ENCODE results near the gene NSRP1. TPM values are rescaled to one million over a fixed set of nuclear protein-coding genes. Genes with fewer than 3 reads are reported as not detected.

Gene NSRP1
- total RNA-seq, 2 experiments from 2014 or later = 23.8 to 25.2 TPM

DNA sequence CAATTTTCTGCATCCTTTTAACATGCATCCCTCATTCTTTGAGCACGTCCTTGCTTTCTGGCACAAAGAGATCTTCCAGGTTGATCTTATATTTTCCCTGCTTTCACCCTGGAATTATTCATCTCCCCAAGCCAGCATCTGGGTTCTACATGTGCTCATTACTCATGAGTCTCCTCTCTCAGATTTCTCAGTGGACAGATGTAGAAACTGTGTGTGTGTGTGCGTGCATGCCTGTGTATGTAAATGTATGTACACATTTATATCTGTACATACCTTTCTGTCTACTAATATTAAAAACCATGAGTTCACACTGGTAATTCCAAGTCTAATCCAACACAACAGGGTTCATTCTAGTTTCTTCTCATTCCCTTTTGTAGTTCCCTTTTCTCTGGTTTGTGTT, 41.9 kb upstream of the NSRP1 start:
- no peak for ATAC-seq (ENCODE audit: poor library complexity)
- intact Hi-C loops (cut with DNase I, micrococcal nuclease) = no loop called here
- no peaks in the 10 kb centered on the region for H3K36me3 Mint-ChIP-seq (ENCODE audit: low read depth)
- TF ChIP-seq, protein P1, sequence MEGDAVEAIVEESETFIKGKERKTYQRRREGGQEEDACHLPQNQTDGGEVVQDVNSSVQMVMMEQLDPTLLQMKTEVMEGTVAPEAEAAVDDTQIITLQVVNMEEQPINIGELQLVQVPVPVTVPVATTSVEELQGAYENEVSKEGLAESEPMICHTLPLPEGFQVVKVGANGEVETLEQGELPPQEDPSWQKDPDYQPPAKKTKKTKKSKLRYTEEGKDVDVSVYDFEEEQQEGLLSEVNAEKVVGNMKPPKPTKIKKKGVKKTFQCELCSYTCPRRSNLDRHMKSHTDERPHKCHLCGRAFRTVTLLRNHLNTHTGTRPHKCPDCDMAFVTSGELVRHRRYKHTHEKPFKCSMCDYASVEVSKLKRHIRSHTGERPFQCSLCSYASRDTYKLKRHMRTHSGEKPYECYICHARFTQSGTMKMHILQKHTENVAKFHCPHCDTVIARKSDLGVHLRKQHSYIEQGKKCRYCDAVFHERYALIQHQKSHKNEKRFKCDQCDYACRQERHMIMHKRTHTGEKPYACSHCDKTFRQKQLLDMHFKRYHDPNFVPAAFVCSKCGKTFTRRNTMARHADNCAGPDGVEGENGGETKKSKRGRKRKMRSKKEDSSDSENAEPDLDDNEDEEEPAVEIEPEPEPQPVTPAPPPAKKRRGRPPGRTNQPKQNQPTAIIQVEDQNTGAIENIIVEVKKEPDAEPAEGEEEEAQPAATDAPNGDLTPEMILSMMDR (IDR thresholded peaks at IDR 0.05) = no peak
- H3K9me3 Mint-ChIP-seq = no peaks in the 10 kb centered on the region
- no peaks in the 10 kb centered on the region for H3K4me1 Mint-ChIP-seq (ENCODE audit: low read depth)
- no peak for DNase-seq
- Histone ChIP-seq H3K27me3 (ENCODE audit: control insufficient read depth in 1 of 2, insufficient read depth in 2 of 2, low read length in 2 of 2) (no peaks in the 10 kb centered on the region), H3K4me3 (ENCODE audit: low read length) (no peak overlapping the region), H3K27ac (ENCODE audit: low read depth in 1 of 2, low read length in 2 of 2) (no peak overlapping the region), H3K36me3 (ENCODE audit: insufficient read depth, low read length) (no peaks in the 10 kb centered on the region), H3K9me3 (ENCODE audit: control insufficient read depth in 1 of 2, insufficient read depth in 1 of 2, low read length in 2 of 2) (peaks cover 0 to 2% of the 10 kb centered on the region in 2 experiments), H3K4me1 (ENCODE audit: insufficient read depth, low read length) (no peaks in the 10 kb centered on the region)
- H3K4me3 Mint-ChIP-seq = no peak overlapping the region
- CTCF ChIA-PET = no interaction called here
- no peaks in the 10 kb centered on the region for H3K27me3 Mint-ChIP-seq
- no peak overlapping the region for H3K27ac Mint-ChIP-seq
- POLR2A ChIA-PET = no interaction called here

DNA sequence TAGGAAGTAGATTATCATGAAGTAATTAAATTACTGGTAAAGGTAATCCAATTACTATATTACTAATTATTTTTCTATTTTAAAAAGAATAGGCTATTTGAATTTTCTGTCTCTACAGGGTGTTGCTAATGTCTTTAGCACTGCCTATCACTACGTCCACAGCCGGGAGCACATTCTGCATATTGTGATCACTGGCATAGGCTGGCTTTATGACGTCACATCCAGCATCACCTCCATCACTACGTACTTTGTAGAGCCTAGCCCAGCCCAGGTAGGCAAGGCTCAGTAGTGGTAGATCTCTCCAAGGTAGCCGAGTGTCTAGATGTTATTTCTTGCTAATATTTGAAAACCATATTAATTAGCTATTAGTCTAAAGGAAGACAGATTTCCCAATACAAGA, 33.8 kb upstream of the NSRP1 start:
- Histone ChIP-seq H3K36me3 (ENCODE audit: insufficient read depth, low read length) (no peaks in the 10 kb centered on the region), H3K27ac (ENCODE audit: low read depth in 1 of 2, low read length in 2 of 2) (no peak overlapping the region), H3K27me3 (ENCODE audit: control insufficient read depth in 1 of 2, insufficient read depth in 2 of 2, low read length in 2 of 2) (peaks cover 0 to 2% of the 10 kb centered on the region in 2 experiments), H3K4me1 (ENCODE audit: insufficient read depth, low read length) (no peaks in the 10 kb centered on the region), H3K4me3 (ENCODE audit: low read length) (no peak overlapping the region), H3K9me3 (ENCODE audit: control insufficient read depth in 1 of 2, insufficient read depth in 1 of 2, low read length in 2 of 2) (peaks cover 0 to 3% of the 10 kb centered on the region in 2 experiments)
- ChIA-PET CTCF (no interaction called here), POLR2A (interaction anchor here (0.6 kb wide), 1 partner anchor 76 kb away, joined by 3 read pairs; no protein-coding TSS in a partner anchor)
- no peaks in the 10 kb centered on the region for H3K9me3 Mint-ChIP-seq
- no peak overlapping the region for H3K4me3 Mint-ChIP-seq
- intact Hi-C loops (cut with DNase I, micrococcal nuclease) = no loop called here
- no peak for DNase-seq
- H3K4me1 Mint-ChIP-seq (ENCODE audit: low read depth) = no peaks in the 10 kb centered on the region
- ATAC-seq (ENCODE audit: poor library complexity) = no peak
- H3K27ac Mint-ChIP-seq = no peak overlapping the region
- H3K27me3 Mint-ChIP-seq = no peaks in the 10 kb centered on the region
- TF ChIP-seq, protein P1 (IDR thresholded peaks at IDR 0.05) = no peak
- H3K36me3 Mint-ChIP-seq (ENCODE audit: low read depth) = no peaks in the 10 kb centered on the region

DNA sequence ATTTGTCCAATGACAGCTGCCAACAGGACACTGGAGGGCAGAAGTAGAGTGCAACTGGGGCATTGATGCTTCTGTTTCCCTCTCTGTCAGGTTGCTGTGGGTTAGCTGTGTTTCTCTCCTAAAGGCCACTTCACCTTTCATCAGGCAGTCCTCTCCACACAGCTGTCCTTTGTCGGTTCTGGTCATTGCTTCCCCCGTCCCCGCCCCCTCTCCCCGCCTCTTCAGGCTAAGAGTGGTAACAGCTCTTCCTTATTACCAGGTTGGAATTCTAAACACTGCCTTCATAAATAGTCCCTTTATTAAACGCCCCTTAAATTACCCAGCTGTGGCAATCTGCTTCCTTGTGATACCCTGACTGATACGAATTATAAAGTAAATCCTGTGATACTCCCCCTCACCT, 31.8 kb upstream of the NSRP1 start:
- Mint-ChIP-seq H3K27ac (no peak overlapping the region), H3K9me3 (no peaks in the 10 kb centered on the region), H3K4me1 (ENCODE audit: low read depth) (no peaks in the 10 kb centered on the region), H3K4me3 (no peak overlapping the region), H3K27me3 (peaks cover 4% of the 10 kb centered on the region), H3K36me3 (ENCODE audit: low read depth) (no peaks in the 10 kb centered on the region)
- ChIA-PET CTCF (interaction anchor here (1.7 kb wide), 1 partner anchor 8 kb away, joined by 5 read pairs; no protein-coding TSS in a partner anchor), POLR2A (interaction anchor here (0.7 kb wide), 1 partner anchor 8 kb away, joined by 4 read pairs; no protein-coding TSS in a partner anchor)
- intact Hi-C loops (cut with DNase I, micrococcal nuclease) = no loop called here
- Histone ChIP-seq H3K4me1 (ENCODE audit: insufficient read depth, low read length) (no peaks in the 10 kb centered on the region), H3K27ac (ENCODE audit: low read depth in 1 of 2, low read length in 2 of 2) (no peak overlapping the region), H3K9me3 (ENCODE audit: control insufficient read depth in 1 of 2, insufficient read depth in 1 of 2, low read length in 2 of 2) (peaks cover 0 to 3% of the 10 kb centered on the region in 2 experiments), H3K36me3 (ENCODE audit: insufficient read depth, low read length) (no peaks in the 10 kb centered on the region), H3K4me3 (ENCODE audit: low read length) (no peak overlapping the region), H3K27me3 (ENCODE audit: control insufficient read depth in 1 of 2, insufficient read depth in 2 of 2, low read length in 2 of 2) (peaks cover 0 to 5% of the 10 kb centered on the region in 2 experiments)
- TF ChIP-seq, protein P1 (IDR thresholded peaks at IDR 0.05) = no peak
- DNase-seq (no peak), ATAC-seq (ENCODE audit: poor library complexity) (no peak)

Data from CD4-positive, alpha-beta T cell (primary cell).